HG03108 (cell line): Measurements from ENCODE around the gene MAB21L4.

Source experiments
- ATAC-seq: cut with Tn5 transposase; IDR thresholded peaks from one replicate; pipeline ENCODE4 v1.9.1; 2021; ENCODE audit warnings: moderate library complexity; ENCODE audit not compliant: unreplicated experiment

MAB21L4 gene

DNA sequence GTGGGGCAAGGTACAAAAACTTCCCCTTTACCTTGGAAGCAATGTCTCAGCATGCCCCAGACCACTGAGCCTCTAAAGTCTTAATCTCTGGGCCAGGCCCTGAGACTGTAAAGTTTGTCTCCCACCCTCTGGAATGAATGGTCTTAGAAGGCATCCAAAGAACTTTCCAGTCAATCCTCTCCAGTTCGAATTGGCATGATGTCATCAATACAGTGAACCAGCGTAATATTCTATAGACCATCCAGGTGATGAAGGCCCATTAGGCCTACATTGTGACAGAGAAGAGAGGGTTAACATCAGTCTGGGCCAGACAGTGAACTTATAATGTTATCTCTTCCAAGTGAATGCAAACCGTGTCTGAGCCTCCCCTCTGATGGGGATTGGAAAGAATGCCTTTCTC, 11.2 kb downstream of the MAB21L4 start:
- ATAC-seq, result no peak

DNA sequence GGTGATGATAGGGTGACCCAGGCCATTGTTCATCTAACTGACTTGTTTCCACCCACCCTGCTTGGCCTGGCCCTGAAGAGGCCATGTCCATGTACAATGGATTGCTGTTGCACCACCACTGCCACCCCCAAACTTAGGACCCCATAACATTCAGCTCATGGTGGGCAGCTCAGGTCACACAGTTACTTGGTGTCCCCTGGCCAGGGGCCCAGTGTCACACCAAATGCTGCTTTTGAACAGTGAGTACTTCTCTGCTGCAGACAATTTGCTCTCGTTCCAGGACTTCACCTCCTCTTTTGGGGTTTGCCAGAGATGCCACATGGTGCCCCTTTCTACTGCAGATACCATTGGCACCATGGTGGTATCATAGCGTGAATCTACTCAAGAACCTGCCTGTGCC, 11.7 kb downstream of the MAB21L4 start:
- no peak for ATAC-seq

DNA sequence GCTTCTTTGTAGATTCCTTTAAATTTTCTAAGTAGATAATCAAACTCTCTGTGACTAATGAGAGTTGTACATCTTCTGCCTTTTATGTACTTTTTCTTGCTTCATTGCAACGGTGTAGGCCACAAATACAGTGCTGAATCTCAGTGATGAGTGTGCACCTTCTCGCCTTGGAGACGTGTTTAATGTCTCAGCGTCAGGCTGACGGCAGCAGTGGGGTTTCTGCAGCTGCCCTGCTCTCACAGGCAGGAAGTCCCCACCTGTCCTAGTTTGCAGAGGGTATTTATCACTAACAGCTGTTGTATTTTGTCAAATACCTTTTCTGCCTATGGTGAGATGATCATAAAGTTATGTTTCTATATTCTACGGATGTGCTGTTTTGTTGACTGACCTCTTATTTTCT, 14.0 kb downstream of the MAB21L4 start:
- ATAC-seq, result no peak

DNA sequence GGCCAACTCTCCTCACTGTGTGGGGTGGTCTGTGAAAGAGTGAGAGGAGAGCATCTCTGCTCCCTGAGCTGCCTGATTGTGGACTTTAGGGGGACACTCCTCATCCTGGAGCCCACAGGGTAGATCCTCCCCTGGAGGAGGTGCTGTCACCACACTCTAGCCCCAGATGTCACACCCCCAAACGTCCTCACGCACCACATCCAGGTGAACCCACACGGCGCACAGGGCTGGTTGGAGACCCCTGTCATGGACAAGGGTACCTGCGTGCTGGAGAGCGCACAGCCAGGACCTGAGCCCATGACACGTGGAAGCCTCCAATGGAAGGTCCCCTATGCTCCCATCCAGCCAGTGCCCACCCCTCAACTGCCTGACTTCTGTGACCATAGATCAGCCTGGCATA, 16.9 kb downstream of the MAB21L4 start:
- ATAC-seq, result no peak

DNA sequence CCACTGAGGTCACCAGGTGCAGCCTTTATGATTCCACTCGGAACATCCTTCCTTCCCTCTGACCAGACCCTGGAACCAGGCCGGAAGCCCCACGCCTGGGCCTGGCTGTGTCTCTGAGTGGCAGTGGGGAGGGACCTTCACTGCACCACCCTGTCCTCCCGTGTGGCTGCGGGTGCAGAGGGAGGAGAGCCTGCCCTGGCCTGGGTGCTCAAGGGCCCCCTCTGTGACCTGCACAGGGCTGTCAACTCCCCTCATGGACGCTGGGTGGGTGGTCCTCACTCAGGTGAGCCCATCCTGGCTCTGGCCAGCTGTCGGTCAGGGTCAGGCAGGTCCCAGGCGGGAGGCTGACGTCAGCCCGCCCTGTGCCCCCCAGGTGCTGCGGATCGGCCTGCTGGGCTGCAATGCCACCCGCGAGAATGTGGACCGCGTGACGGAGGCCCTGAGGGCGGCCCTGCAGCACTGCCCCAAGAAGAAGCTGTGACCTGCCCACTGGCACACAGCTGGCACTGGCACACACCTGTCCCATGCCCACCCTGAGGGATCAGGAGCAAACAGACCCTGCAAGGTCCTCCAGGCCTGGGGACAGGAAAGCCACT, 17.5 kb downstream of the MAB21L4 start:
- no peak for ATAC-seq

DNA sequence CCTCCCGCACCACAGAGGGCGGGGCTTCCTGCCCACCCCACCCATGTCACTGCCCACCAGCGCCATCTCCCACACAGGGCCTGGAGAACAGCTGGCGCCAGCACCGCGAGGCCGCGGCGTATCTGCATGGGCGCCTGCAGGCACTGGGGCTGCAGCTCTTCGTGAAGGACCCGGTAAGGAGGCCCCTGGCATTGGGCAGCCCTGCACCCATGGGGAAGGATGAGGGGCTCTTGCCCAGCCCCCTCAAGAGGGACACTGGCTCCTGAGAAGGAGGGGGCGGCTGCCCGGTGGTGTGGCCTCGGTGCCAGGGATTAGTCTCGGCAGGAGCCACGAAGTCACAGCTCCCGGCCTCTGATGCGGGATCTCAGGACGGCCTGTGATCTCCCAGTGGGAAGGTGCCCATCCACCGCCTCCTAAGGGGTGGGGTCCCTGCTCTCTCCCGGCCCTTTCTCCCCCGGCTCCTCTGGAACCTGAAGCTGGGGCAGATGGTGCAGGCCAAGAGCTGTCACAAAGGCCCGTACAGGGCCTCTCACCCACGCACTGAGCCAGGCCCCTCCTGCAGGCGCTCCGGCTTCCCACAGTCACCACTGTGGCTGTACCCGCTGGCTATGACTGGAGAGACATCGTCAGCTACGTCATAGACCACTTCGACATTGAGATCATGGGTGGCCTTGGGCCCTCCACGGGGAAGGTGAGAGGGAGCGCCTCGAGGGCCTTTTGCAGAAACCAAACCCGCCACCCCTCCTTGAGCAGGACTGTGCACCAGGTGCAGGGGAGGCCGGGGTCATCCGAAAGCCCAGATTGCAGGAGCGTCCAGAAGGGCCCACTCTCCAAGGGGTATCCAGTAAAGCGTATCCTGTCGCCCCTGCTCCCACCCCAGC, 18.3 kb downstream of the MAB21L4 start:
- no peak for ATAC-seq

DNA sequence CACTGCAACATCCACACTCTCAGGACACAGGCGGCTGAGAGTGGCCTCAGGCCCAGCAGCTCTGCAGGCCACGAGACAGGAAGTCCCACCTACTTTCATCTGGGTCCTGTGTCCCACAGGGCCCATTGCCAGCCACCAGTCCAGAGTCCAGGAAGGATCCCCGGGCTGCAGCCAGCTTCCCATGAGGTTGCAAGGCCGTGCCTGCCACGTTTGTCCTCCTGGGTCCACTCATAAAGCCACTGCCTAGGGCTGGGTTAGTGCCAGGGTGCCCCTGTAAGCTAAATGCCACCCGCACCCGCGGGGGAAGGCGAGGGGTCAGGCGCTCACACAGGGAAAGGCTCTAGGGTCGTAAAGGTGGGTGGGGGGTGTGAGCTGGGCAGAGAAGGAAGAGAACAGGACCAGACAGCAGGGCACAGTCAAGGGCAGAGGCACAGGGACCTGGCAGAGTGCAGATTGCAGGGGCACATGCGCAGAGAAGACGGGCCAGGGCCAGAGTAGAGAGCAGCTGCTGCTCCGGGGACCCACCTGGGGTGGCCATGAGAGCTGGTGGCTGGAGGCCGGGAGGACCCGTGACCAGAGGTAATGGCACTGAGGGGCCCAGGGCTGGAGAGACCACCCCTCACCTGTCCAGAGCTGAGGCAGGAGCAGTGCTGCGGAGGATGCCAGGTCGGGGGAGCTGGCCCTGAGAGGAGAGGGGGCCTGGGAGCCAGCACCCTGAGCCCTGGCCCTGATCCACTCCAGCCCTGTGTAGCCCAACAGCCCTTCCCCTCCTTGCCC, 19.3 kb downstream of the MAB21L4 start:
- ATAC-seq, result no peak

DNA sequence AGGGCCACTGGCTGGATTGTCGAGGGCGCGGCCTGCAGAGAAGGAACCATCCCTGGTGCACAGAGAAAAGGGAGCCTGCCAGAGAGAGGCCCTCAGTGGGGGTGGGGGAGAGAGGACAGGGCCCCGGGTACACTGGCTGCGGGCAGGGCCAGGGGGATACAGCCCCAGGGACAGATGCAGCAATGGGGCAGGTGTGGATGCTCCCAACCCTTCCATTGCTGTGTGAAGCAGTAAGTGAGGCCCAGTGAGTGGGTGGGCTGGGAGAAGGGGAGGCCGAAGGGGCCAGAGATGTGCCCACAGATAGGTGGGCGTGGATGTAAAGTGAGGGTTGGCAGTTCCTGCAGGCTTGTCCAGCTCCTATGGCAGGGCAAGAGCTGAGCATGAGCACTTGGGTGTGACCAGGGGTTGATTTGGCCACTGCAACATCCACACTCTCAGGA, 19.9 kb downstream of the MAB21L4 start:
- no peak for ATAC-seq

DNA sequence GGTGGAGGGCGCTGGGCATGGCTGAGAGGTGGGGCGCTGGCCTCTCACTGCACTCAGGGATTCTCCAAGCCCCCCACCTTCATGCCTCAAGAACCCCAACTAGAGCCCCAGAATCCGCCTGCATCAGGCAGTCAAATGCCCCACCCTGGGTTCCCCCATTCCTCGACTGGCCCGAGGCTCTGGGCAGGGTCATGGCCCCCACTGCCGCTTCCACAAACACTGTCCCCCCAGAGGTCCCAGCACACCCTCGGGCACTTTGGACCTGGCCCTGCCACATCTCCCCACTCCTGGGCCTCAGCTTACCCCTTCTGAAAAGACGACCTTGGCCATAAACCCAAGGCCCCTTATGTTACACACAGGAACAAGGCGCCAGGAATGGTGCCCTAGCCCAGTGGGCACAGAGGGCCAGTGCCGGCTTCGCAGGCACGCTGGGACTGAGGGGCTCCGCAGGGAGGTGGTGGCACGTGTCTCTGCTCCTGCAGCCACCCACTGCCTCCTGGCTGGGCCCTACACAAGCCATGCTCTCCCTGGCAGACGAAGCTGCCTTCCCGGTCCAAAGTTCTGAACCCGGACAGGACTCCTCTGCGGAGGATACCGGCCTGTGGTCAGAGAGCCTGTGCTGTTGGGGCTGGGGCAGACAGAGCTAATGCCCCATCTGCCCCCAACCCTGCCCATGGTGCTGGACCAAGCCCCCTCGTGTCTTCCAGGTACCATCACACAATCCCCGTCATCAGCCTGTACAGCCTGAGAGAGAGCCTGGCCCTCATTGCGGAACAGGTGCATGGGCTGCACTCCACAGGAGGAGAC, 20.5 kb downstream of the MAB21L4 start:
- no peak for ATAC-seq

DNA sequence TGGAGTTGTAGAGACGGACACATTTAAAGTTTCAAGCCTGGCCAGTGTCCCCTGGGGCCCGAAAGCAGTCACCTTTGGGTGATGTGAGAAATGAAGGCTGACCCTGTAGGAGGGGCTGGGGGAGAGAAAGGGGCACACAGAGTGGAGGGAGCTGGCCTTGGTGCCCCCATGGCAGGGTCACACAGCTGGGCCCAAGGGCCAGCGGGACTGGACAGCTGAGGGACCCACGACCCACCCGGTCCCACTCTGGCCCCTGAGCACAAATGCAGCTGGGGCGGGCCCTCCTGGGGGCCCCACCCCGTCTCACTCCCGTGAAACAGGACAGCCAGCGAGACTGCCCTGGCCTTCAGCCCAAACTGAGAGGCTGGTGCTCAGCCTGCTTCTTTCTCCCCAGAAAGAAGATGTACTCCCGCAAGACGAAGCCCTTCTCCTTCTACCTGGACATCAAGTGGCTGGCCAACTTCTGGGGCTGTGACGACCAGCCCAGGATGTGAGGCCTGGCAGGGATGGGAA, 21.2 kb downstream of the MAB21L4 start:
- ATAC-seq, result no peak

DNA sequence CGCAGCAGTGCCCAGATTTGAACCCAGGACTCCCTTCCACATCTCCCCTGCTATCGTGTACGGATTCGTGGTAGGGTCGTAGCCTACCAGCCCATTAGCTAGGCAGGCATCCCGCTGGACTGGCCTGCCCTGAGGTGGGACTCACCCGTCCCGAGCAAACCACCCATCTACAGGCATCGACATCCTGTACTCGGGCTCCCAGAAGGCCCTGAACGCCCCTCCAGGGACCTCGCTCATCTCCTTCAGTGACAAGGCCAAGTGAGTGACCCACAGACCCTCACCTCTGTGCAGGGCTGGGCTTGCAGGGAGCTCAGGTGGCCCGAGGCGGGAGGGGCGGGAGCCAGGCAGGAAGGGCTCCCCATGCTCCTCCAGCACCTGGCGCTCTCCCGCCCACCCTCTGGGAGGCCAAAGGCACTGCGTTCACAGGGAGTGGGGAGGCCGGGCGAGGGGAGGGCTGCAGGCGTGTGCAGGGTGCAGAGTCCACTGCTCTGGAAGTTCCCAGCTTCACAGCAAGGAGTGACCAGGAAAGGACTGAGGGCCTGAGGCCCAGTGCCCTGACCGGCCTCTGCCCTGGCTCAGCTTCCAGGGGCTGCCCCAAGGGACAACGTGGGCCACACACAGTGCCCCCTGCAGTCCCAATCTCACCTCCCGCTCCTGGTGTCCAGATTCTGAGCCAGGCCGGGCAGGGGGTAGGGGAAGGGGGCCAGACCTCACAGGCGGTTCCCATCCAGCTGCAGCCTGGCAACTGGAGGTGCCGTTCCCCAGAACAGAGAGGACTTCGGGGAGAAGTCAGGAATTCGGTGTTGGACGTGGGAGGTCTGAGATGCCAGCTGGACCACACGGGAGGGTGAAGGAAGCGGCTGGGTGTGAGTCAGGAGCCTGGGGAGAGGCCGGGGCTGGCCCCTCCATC, 21.9 kb downstream of the MAB21L4 start:
- no peak for ATAC-seq

DNA sequence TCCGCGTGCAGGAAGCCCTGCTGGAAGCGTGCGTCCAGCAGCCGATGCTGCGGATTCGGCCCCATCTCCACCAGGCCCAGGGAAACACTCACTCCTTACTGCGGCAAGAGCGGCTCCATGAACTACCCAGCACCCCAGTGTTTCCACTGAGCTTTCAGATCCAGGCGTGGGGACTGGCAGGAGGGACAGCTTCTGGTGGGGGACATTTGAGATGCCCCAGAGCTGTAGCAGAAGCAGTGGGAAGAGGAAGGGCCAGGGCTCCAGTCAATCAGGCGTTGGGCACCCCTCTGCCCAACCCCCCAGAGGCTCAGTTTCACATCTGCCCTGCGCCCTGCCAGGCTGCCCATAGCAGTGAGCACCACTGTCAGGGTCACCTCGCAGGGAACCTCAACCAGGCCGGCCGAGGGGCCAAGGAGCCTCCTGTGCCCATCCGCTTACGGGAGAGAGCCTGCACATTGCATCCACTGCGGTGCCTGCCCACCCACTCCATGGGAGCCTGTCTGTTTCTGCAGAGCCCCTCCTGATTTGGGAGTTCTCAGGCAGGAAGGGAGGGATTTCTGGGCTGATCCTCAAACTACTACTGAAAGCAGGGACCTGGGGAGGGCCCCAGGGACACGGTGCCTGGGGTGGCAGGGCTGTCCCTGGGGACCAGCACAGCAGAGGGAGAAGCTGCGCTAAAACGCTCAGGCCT, 22.7 kb downstream of the MAB21L4 start:
- ATAC-seq, result no peak

DNA sequence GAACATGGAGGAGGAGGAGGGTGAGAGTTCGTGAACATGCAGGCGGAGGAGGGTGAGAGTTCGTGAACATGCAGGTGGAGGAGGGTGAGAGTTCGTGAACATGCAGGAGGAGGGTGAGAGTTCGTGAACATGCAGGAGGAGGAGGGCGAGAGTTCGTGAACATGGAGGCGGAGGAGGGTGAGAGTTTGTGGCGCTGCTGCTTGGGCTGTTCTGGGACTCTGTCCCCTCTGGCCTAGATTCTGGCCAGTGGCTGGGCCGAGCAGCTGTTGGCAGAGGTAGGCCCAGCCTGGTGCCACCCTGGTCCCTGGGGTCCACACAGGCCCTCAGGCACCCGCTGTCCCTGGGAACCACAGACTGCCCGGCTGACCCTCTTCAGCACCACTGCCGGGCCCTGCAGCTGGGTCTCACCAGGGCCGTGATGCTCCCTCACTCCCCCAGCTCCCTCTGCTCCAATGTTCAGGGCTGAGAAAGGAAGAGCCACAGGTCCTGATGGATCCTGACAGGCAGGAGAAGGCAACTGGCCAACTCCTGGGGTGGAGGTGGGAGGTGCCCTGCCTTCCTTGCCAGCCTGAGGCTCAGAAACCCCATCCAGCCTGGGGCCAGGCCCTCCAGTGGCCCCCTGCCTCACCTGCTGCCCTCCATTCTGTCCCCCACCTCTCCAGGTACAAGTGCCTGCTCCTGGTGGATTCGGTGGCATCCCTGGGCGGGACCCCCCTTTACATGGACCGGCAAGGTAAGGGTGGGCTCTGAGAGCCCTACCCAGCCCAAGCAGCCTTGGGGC, 23.4 kb downstream of the MAB21L4 start:
- no peak for ATAC-seq

DNA sequence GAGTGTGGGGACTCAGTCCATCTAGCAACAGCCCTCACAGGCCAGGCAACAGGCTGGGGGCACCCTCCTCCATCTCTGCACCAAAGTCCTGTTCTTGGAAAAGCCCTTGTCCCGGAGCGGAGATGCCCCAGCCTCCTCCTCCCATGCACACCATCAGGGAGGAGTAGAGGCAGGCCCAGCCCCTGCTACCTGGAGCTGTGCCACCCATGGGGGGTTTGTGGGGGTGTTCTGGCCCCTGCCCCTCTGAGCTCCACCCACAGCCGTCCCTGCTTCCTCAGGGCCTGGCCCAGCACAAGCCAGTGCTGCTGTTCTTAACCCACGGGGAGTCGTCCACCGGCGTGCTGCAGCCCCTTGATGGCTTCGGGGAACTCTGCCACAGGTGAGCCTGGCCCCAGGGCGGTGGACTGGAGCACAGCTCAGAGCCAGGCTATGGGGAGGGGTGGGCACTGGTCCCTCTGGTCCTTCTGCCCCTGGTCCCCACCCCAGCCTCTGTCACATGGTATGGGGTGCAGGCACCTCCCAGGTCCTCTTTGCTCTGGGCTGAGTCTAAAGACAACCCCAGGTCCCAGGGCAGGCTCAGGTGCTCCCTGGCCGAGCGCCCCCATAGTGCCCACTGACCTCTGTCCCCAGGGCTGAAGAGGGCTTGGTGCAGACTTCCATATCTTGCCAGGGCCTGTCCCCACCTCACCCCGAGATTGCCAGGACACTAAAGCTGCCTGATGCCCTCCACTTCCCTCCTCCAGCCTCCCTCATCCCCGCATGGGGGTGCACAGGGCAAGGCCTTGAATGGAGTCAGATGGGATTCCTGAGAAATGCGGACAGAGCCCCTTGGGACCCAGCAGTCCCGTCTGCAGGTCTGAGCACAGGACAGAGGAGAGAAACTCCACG, 24.6 kb downstream of the MAB21L4 start:
- no peak for ATAC-seq

DNA sequence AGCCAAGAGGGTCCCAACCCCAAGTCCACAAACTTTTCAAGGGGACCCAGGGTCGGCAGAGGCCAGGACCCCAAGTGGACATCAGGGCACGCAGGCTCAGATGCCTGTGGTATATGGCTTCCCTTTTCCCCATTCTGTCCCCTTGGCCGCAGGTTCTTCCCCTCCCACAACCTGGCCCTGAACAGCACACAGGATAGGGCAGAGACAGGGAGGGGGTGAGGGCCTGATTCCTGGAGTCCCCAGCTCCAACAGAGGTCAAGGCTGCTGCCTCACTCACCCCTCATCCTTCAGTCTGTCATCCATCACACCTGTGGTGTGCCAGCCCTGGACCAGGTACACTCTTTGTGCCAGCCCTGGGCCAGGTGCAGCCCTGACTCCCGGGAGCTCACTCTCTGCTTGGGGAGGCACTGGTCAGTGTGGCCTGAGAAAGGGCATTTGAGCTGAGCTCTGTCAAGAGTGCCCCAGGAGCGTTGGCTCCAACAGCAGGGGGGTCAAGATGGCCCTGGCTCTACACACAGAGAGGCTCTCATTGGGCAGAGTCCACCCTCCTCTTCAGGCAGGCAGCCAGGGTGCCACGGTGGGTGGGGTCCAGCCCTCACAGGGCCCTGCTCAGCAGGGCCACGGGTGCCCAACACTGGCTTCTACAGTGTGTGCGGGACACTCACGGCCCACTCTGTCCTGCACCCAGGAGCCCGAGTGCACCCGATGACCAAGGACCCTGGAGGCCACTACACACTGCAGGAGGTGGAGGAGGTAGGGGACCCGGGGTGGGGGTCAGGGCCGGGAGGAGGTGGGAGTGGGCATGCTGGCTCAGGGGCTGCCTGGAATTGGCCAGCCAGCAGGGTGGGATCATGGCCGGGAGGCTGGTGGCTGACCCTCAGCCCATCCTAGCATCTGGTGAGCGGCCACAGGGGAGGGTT, 25.7 kb downstream of the MAB21L4 start:
- ATAC-seq, result no peak
